CD14-positive monocyte (primary cell): ENCODE measurements around the gene BCAS2. TPM values are rescaled to one million over a fixed set of nuclear protein-coding genes. Genes with fewer than 3 reads are reported as not detected.

Source experiments
- DNase-seq, 3 donors: peaks; one replicate each; pipeline ENCODE4 v3.0.0-alpha.2; 2011 to 2022
- H2AFZ ChIP-seq: 2 replicates; pipeline ENCODE4 v1.6.0; 2012; ENCODE audit warnings: mild to moderate bottlenecking, low read depth, low read length, inconsistent platforms; ENCODE audit not compliant: insufficient read depth, poor library complexity, severe bottlenecking
- H3K27ac ChIP-seq, 2 donors: 1 replicate in 1 of 2; 2 replicates in 1 of 2; pipeline ENCODE4 v1.5.1; 2012 to 2013; ENCODE audit warnings: low read length in 2 of 2, control low read depth in 1 of 2, inconsistent platforms in 1 of 2, low read depth in 1 of 2, mild to moderate bottlenecking in 1 of 2
- H3K27me3 ChIP-seq, 2 donors: one replicate each; pipeline versions ENCODE4 v1.6.0 to v1.6.1; 2011 to 2013; ENCODE audit warnings: low read length in 2 of 2; ENCODE audit not compliant: control insufficient read depth in 2 of 2, insufficient read depth in 2 of 2
- H3K36me3 ChIP-seq, 2 donors: replicated peaks in 1 of 2; 1 replicate in 1 of 2; 2 replicates in 1 of 2; pipeline versions ENCODE4 v1.5.1 to v1.6.1; 2012 to 2013; ENCODE audit warnings: low read length in 2 of 2, control low read depth in 1 of 2, inconsistent platforms in 1 of 2, mild to moderate bottlenecking in 1 of 2; ENCODE audit not compliant: insufficient read depth in 2 of 2, control insufficient read depth in 1 of 2
- H3K4me1 ChIP-seq, 2 donors: 1 replicate in 1 of 2; 2 replicates in 1 of 2; pipeline versions ENCODE4 v1.5.1 to v1.6.1; 2012 to 2013; ENCODE audit warnings: low read length in 2 of 2, control low read depth in 1 of 2, inconsistent platforms in 1 of 2, mild to moderate bottlenecking in 1 of 2, moderate library complexity in 1 of 2; ENCODE audit not compliant: insufficient read depth in 2 of 2, control insufficient read depth in 1 of 2
- H3K4me2 ChIP-seq: replicated peaks from 2 replicates; pipeline ENCODE3; 2012; ENCODE audit warnings: low read length, moderate library complexity, mild to moderate bottlenecking; ENCODE audit not compliant: poor library complexity, severe bottlenecking; ENCODE audit errors: extremely low read depth
- H3K4me3 ChIP-seq, 3 experiments: fragments of 200-600 bp in 1 of 3; sonication (generic) in 1 of 3; replicated peaks in 1 of 3; 1 replicate in 2 of 3; 2 replicates in 1 of 3; pipeline ENCODE4 v1.5.1; 2011 to 2013; ENCODE audit warnings: low read length in 3 of 3, mild to moderate bottlenecking in 3 of 3, control low read depth in 2 of 3, low read depth in 2 of 3, inconsistent platforms in 1 of 3, moderate library complexity in 1 of 3
- H3K79me2 ChIP-seq: 2 replicates; pipeline ENCODE4 v1.6.0; 2012; ENCODE audit warnings: mild to moderate bottlenecking, control low read depth, inconsistent platforms, low read length, moderate library complexity; ENCODE audit not compliant: insufficient read depth
- H3K9ac ChIP-seq: 2 replicates; pipeline ENCODE4 v1.6.0; 2017; ENCODE audit warnings: low read length, mild to moderate bottlenecking; ENCODE audit not compliant: insufficient read depth, poor library complexity, severe bottlenecking
- H3K9me3 ChIP-seq, 2 donors: replicated peaks in 1 of 2; 1 replicate in 1 of 2; 2 replicates in 1 of 2; pipeline versions ENCODE4 v1.5.1 to v1.6.1; 2012 to 2013; ENCODE audit warnings: low read length in 2 of 2, control low read depth in 1 of 2; ENCODE audit not compliant: control insufficient read depth in 1 of 2, insufficient read depth in 1 of 2
- H4K20me1 ChIP-seq: 2 replicates; pipeline ENCODE4 v1.6.0; 2012; ENCODE audit warnings: mild to moderate bottlenecking, low read length, control low read depth, moderate library complexity; ENCODE audit not compliant: insufficient read depth
- H3K27ac Mint-ChIP-seq, 7 donors: one replicate each; pipeline ENCODE4 v1.8.0; 2020; ENCODE audit warnings: mild to moderate bottlenecking in 7 of 7, mixed read lengths in 7 of 7, moderate library complexity in 6 of 7, inconsistent platforms in 2 of 7
- H3K27me3 Mint-ChIP-seq, 3 donors: one replicate each; pipeline ENCODE4 v1.8.0; 2021 to 2022; ENCODE audit warnings: low read depth in 3 of 3, mild to moderate bottlenecking in 3 of 3, mixed read lengths in 3 of 3, moderate library complexity in 3 of 3, inconsistent platforms in 1 of 3
- H3K36me3 Mint-ChIP-seq, 2 donors: one replicate each; pipeline ENCODE4 v1.8.0; 2020; ENCODE audit warnings: mixed read lengths in 2 of 2, inconsistent platforms in 1 of 2, mild to moderate bottlenecking in 1 of 2
- H3K4me1 Mint-ChIP-seq: one replicate; pipeline ENCODE4 v1.8.0; 2020; ENCODE audit warnings: mild to moderate bottlenecking, mixed read lengths
- H3K4me3 Mint-ChIP-seq, 2 donors: one replicate each; pipeline ENCODE4 v1.8.0; 2020; ENCODE audit warnings: mild to moderate bottlenecking in 2 of 2, mixed read lengths in 2 of 2, moderate library complexity in 1 of 2
- H3K9me3 Mint-ChIP-seq, 7 donors: one replicate each; pipeline ENCODE4 v1.8.0; 2020 to 2022; ENCODE audit warnings: mixed read lengths in 7 of 7, mild to moderate bottlenecking in 6 of 7, moderate library complexity in 6 of 7, inconsistent platforms in 2 of 7
- WGBS: methylation state at CpG from one replicate; pipeline ENCODE4 v1.1.5; 2013; ENCODE audit warnings: missing lambda C conversion rate; ENCODE audit not compliant: insufficient coverage; 5-methylcytosine and 5-hydroxymethylcytosine counted together
- intact Hi-C, 2 donors: fragments of 100-400 bp; cut with micrococcal nuclease; formaldehyde crosslinking; loops; one replicate each; pipeline versions ENCODE4 v1.15.0 to v1.15.1; 2023
- polyA plus RNA-seq, 3 donors: library from polyadenylated mRNA; depleted of rRNA in 1 of 3; unstranded in 2 of 3; stranded (reverse) in 1 of 3; fragments of 300-500 nt in 2 of 3; fragments of >200 nt in 1 of 3; fragmentation: Illumina TruSeq in 2 of 3; gene quantifications; 1 replicate in 2 of 3; 2 replicates in 1 of 3; pipeline ENCODE4 v1.2.3, GENCODE V29; 2012 to 2021
- TF ChIP-seq, protein P1 (sequence below): fragments of 200-600 bp; IDR thresholded peaks from one replicate; pipeline ENCODE4 v1.8.0; 2022; ENCODE audit warnings: antibody characterized with exemption, mild to moderate bottlenecking

The BCAS2 gene
- polyA plus RNA-seq, 3 donors: 22.1 to 55.7 (median 47.6) TPM

DNA sequence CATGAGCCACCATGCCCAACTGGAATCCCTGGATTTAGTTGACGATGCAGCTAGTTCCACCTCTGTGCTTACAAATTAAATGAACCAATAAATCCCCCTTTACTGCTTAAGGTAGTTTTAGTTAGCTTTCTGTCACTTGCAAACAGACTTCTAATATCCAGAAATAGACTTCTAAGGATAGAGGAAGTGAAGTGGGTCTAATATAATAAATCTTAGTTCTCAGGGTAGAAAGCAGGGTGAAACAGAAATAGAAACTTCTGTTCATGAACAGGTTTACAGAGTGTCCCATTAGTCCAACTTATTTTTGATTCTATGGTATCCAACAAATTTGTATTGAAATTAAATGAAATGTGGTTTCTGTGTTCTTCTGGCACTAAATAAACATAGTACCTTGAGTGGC is 20.1 kb downstream of the BCAS2 start:
- H3K27ac Mint-ChIP-seq: no peak overlapping the region
- TF ChIP-seq, protein P1, sequence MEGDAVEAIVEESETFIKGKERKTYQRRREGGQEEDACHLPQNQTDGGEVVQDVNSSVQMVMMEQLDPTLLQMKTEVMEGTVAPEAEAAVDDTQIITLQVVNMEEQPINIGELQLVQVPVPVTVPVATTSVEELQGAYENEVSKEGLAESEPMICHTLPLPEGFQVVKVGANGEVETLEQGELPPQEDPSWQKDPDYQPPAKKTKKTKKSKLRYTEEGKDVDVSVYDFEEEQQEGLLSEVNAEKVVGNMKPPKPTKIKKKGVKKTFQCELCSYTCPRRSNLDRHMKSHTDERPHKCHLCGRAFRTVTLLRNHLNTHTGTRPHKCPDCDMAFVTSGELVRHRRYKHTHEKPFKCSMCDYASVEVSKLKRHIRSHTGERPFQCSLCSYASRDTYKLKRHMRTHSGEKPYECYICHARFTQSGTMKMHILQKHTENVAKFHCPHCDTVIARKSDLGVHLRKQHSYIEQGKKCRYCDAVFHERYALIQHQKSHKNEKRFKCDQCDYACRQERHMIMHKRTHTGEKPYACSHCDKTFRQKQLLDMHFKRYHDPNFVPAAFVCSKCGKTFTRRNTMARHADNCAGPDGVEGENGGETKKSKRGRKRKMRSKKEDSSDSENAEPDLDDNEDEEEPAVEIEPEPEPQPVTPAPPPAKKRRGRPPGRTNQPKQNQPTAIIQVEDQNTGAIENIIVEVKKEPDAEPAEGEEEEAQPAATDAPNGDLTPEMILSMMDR: no peak
- no peak overlapping the region for H3K9ac ChIP-seq

DNA sequence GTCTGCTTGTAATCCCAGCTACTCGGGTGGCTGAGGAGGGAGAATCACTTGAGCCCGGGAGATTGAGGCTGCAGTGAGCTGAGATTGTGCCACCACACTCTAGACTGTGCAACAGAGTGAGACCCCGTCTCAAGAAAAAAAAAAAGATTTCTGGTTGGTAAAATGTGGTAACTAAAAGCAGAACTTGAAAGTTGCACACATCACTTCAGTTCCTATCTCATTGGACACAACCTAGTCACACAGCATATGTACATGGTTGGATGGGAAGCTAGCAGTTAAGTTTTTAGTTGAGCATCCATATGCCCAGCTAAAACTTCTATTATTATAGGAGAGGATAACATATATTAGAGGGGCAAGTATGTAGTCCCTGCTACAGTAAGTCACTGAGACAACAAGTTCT is 22.1 kb downstream of the BCAS2 start:
- H3K36me3 ChIP-seq: no peaks in the 10 kb centered on the region
- H3K4me1 ChIP-seq: peaks cover 13 to 16% of the 10 kb centered on the region in 2 donors
- Mint-ChIP-seq H3K4me3 (no peak overlapping the region), H3K9me3 (peaks cover 0 to 5% (median 0%) of the 10 kb centered on the region in 7 donors), H3K27me3 (peaks cover 0 to 4% (median 2%) of the 10 kb centered on the region in 3 donors), H3K4me1 (peaks cover 26% of the 10 kb centered on the region), H3K27ac (peak overlapping the region in 6 of 7 donors; percentile 15 to 78 (median 32)), H3K36me3 (peaks cover 0 to under 1% of the 10 kb centered on the region in 2 donors)
- peak overlapping the region; percentile 46 to 61 for H3K27ac ChIP-seq
- no peaks in the 10 kb centered on the region for H3K79me2 ChIP-seq
- H3K9ac ChIP-seq: no peak overlapping the region
- peak; percentile 13 to 18 (median 16) for DNase-seq
- peak overlapping the region; percentile 60 for H2AFZ ChIP-seq
- TF ChIP-seq, protein P1: no peak
- WGBS: 20% methylated on average over 1 of the region's 3 CpGs
- no peak overlapping the region for H3K4me3 ChIP-seq
- H3K9me3 ChIP-seq: no peaks in the 10 kb centered on the region
- no peaks in the 10 kb centered on the region for H3K27me3 ChIP-seq
- H3K4me2 ChIP-seq: no peak overlapping the region
- intact Hi-C loops: loop anchor here in 1 of 2 donors (10.0 kb wide), 1 partner anchor 215 kb away; no protein-coding TSS in a partner anchor
- no peaks in the 10 kb centered on the region for H4K20me1 ChIP-seq

More for the DNA sequence above, 20.1 kb downstream of the BCAS2 start:
- no peak overlapping the region for H3K4me3 Mint-ChIP-seq
- no peak overlapping the region for H3K4me3 ChIP-seq
- peaks cover 13 to 16% of the 10 kb centered on the region in 2 donors for H3K4me1 ChIP-seq
- H3K4me2 ChIP-seq: no peak overlapping the region
- H3K27me3 Mint-ChIP-seq: peaks cover 0 to 4% (median 0%) of the 10 kb centered on the region in 3 donors
- H3K9me3 Mint-ChIP-seq: peaks cover 0 to 5% (median 0%) of the 10 kb centered on the region in 7 donors
- no peak overlapping the region for H3K27ac ChIP-seq
- H4K20me1 ChIP-seq: no peaks in the 10 kb centered on the region
- H3K9me3 ChIP-seq: no peaks in the 10 kb centered on the region
- H3K36me3 Mint-ChIP-seq: peaks cover 16 to 20% of the 10 kb centered on the region in 2 donors
- DNase-seq: no peak
- no peaks in the 10 kb centered on the region for H3K27me3 ChIP-seq
- intact Hi-C loops: no loop called here
- no peaks in the 10 kb centered on the region for H3K79me2 ChIP-seq
- no peak overlapping the region for H2AFZ ChIP-seq
- peaks cover 26% of the 10 kb centered on the region for H3K4me1 Mint-ChIP-seq
- whole genome bisulfite sequencing: no CpG with 5 or more reads among the region's 1 CpG
- peaks cover 8 to 19% of the 10 kb centered on the region in 2 donors for H3K36me3 ChIP-seq
